ENCODE data around the gene COL13A1. TPM values are rescaled to one million over a fixed set of nuclear protein-coding genes. Genes with fewer than 3 reads are reported as not detected.

Gene COL13A1
- total RNA-seq, 1 experiment from 2014 or later, result 5.9 TPM

DNA sequence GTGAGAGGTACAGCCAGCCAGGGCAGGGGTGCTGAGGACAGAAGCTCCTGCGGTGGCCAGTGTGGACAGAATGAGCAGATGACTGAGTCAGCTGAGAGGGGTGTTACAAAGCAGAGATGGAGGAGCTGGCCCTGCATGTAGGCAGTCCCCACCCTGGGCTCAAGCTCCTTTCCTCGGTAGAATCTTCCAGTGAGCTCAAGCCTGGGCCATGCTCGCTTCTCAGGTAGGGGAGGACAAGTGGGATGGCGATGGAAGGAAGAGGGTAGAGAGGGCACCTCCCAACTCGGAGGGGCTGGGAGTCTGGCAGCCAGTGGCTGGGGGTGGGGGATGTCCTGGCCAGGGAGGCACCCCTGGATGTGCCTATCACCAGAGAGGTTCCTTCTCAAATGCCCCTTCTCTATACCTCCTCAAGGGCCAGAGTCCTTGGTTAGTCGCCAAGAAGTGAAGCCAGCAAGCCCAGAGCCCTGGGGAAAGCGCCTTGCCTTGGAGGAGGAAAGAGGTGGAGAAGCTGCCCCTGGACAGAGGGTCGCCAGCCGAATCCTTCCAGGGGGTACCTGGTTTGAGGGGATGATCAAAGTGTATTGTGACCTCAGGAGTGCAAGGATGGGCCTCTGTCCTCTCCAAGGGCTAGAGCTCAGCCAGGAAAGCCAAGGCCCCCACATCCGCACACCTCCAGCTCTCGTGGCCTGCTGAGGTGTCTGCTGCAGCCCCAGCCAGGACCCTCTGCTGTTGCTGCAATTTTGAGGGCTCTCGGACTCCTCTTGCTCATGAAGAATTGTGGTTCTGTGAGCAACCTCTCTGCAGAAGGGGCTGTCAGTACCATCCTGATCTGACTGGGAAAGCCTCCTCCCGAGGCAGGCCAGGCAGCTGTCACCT lies 162.4 kb downstream of the COL13A1 start:
- H3K4me1 ChIP-seq (ENCODE audit: control insufficient read depth in 1 of 2, insufficient read depth in 2 of 2, low read length in 2 of 2), result no peaks in the 10 kb centered on the region

More for the DNA sequence above, 162.4 kb downstream of the COL13A1 start:
- Histone ChIP-seq H3K9me2 (ENCODE audit: insufficient read depth) (no peaks in the 10 kb centered on the region), H3K9me3 (ENCODE audit: control insufficient read depth in 1 of 2, insufficient read depth in 1 of 2, low read depth in 1 of 2, low read length in 2 of 2) (no peaks in the 10 kb centered on the region), H3K4me3 (replicated peaks in 1 of 2; ENCODE audit: low read depth in 1 of 2, low read length in 2 of 2) (no peak overlapping the region), H4K20me1 (ENCODE audit: insufficient read depth) (no peaks in the 10 kb centered on the region), H3K9ac (ENCODE audit: low read length) (no peak overlapping the region), H3K4me2 (ENCODE audit: low read length) (no peak overlapping the region), H3K27me3 (ENCODE audit: insufficient read depth, low read length) (no peaks in the 10 kb centered on the region; the same call in 1 of the 2 replicates), H3K79me2 (ENCODE audit: insufficient read depth, low read length) (no peaks in the 10 kb centered on the region), H2AFZ (ENCODE audit: low read depth, low read length, poor library complexity, severe bottlenecking) (no peak overlapping the region), H3K36me3 (ENCODE audit: control insufficient read depth in 1 of 2, insufficient read depth in 2 of 2, low read length in 2 of 2) (no peaks in the 10 kb centered on the region), H3K27ac (ENCODE audit: low read depth, low read length) (no peak overlapping the region)
- TF ChIP-seq, protein P1, sequence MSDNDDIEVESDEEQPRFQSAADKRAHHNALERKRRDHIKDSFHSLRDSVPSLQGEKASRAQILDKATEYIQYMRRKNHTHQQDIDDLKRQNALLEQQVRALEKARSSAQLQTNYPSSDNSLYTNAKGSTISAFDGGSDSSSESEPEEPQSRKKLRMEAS (IDR thresholded peaks at IDR 0.05), result no peak
- TF ChIP-seq ZNF274 (IDR thresholded peaks at IDR 0.05; ENCODE audit: low read depth, low read length) (no peak), SRF (IDR thresholded peaks at IDR 0.05; ENCODE audit: low read depth) (no peak), POLR2A (IDR thresholded peaks at IDR 0.05; ENCODE audit: borderline replicate concordance, extremely low read depth, insufficient read depth, insufficient read length) (no peak), ZFX (IDR thresholded peaks at IDR 0.05) (no peak), EGR1 (IDR thresholded peaks at IDR 0.05; ENCODE audit: low read depth) (no peak), EZH2 (IDR thresholded peaks at IDR 0.05) (no peak), FOSL1 (IDR thresholded peaks at IDR 0.05; ENCODE audit: low read depth) (no peak), EZH2phosphoT487 (IDR thresholded peaks at IDR 0.05; ENCODE audit: borderline replicate concordance) (no peak), ELF1 (IDR thresholded peaks at IDR 0.05; ENCODE audit: borderline replicate concordance, low read depth) (no peak), SIN3A (IDR thresholded peaks at IDR 0.05; ENCODE audit: low read depth) (no peak), SP1 (IDR thresholded peaks at IDR 0.05; ENCODE audit: low read depth) (no peak), CBX3 (IDR thresholded peaks at IDR 0.05; ENCODE audit: low read depth) (no peak), RAD21 (IDR thresholded peaks at IDR 0.05; ENCODE audit: low read depth) (no peak), CEBPB (IDR thresholded peaks at IDR 0.05; ENCODE audit: low read depth) (no peak), POLR2AphosphoS5 (IDR thresholded peaks at IDR 0.05; ENCODE audit: low read depth, low read length) (no peak)
- TF ChIP-seq, protein P2, sequence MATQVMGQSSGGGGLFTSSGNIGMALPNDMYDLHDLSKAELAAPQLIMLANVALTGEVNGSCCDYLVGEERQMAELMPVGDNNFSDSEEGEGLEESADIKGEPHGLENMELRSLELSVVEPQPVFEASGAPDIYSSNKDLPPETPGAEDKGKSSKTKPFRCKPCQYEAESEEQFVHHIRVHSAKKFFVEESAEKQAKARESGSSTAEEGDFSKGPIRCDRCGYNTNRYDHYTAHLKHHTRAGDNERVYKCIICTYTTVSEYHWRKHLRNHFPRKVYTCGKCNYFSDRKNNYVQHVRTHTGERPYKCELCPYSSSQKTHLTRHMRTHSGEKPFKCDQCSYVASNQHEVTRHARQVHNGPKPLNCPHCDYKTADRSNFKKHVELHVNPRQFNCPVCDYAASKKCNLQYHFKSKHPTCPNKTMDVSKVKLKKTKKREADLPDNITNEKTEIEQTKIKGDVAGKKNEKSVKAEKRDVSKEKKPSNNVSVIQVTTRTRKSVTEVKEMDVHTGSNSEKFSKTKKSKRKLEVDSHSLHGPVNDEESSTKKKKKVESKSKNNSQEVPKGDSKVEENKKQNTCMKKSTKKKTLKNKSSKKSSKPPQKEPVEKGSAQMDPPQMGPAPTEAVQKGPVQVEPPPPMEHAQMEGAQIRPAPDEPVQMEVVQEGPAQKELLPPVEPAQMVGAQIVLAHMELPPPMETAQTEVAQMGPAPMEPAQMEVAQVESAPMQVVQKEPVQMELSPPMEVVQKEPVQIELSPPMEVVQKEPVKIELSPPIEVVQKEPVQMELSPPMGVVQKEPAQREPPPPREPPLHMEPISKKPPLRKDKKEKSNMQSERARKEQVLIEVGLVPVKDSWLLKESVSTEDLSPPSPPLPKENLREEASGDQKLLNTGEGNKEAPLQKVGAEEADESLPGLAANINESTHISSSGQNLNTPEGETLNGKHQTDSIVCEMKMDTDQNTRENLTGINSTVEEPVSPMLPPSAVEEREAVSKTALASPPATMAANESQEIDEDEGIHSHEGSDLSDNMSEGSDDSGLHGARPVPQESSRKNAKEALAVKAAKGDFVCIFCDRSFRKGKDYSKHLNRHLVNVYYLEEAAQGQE (IDR thresholded peaks at IDR 0.05; ENCODE audit: low read depth), result no peak
- TF ChIP-seq, protein P3, sequence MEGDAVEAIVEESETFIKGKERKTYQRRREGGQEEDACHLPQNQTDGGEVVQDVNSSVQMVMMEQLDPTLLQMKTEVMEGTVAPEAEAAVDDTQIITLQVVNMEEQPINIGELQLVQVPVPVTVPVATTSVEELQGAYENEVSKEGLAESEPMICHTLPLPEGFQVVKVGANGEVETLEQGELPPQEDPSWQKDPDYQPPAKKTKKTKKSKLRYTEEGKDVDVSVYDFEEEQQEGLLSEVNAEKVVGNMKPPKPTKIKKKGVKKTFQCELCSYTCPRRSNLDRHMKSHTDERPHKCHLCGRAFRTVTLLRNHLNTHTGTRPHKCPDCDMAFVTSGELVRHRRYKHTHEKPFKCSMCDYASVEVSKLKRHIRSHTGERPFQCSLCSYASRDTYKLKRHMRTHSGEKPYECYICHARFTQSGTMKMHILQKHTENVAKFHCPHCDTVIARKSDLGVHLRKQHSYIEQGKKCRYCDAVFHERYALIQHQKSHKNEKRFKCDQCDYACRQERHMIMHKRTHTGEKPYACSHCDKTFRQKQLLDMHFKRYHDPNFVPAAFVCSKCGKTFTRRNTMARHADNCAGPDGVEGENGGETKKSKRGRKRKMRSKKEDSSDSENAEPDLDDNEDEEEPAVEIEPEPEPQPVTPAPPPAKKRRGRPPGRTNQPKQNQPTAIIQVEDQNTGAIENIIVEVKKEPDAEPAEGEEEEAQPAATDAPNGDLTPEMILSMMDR (IDR thresholded peaks at IDR 0.05 in 2 of 3, conservative IDR thresholded peaks at IDR 0.05 in 1 of 3; ENCODE audit: borderline replicate concordance in 1 of 3, insufficient read depth in 1 of 3, low read depth in 2 of 3, low read length in 2 of 3), result no peak
- TF ChIP-seq, protein P4, sequence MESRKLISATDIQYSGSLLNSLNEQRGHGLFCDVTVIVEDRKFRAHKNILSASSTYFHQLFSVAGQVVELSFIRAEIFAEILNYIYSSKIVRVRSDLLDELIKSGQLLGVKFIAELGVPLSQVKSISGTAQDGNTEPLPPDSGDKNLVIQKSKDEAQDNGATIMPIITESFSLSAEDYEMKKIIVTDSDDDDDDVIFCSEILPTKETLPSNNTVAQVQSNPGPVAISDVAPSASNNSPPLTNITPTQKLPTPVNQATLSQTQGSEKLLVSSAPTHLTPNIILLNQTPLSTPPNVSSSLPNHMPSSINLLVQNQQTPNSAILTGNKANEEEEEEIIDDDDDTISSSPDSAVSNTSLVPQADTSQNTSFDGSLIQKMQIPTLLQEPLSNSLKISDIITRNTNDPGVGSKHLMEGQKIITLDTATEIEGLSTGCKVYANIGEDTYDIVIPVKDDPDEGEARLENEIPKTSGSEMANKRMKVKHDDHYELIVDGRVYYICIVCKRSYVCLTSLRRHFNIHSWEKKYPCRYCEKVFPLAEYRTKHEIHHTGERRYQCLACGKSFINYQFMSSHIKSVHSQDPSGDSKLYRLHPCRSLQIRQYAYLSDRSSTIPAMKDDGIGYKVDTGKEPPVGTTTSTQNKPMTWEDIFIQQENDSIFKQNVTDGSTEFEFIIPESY (IDR thresholded peaks at IDR 0.05; ENCODE audit: extremely low read depth, insufficient replicate concordance, low read length), result no peak
- RAD21 ChIA-PET (ENCODE audit: low non-redundant PET in 1 of 2, low total read pairs in 2 of 2, uncharacterized antibody in 2 of 2, unreplicated experiment in 2 of 2), result no interaction called here
- CTCF ChIA-PET, result no interaction called here
- intact Hi-C loops (cut with micrococcal nuclease), result loop anchor here (10.0 kb wide), 1 partner anchor 401 kb away; no protein-coding TSS in a partner anchor
- no peak for DNase-seq (ENCODE audit: low read depth, low spot score)
- ATAC-seq, result no peak
- POLR2A ChIA-PET, result no interaction called here
- BruUV-seq (replicated peaks), result no TSS peak
